ENCODE data around the gene KIF5A. TPM values are rescaled to one million over a fixed set of nuclear protein-coding genes. Genes with fewer than 3 reads are reported as not detected.

Gene KIF5A
- total and polyA plus RNA-seq, 7 donors: 0.01 to 0.21 (median 0.09) TPM; not detected in 1

DNA sequence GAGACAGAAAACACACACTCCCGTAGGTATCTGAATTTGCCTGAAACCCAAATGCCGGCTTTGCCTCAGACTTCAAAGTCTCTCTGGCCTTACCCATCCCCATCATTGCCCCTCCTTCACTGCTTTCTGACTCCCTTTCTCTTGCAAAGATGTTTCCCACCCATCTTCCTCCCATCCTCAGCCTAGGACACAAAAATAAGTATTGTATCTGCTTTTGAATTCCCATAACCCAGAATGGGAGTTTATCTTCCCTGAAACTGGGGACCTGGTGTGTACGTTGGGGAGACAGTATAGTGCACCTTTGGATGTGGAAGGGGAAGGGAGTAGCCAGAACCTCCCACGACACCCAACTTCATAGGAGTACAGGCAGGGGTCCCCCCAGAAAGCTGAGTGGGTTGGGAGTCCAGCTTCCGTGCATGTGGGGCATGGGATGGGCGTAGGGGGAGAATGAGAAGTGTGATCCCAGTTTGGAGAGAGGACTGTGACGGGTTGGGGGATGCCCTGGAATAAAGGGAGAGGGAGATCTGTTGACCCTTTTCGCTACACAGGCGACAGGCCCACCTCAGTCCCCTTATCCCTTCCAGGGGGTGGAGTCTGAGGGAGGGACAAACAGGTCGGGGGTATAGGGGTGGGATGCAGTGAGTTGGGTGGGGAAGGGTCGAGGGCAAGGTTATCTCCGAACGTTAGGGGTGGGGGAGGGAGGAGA is 488 bp upstream of the KIF5A start:
- intact Hi-C loops (cut with DNase I): loop anchor here in 1 of 2 donors (5.0 kb wide), 1 partner anchor 143 kb away; the partner anchor contains the start of gene OS9
- no peaks in the 10 kb centered on the region for H3K9me3 ChIP-seq
- peaks cover 20% of the 10 kb centered on the region for H3K4me1 ChIP-seq
- no peak for DNase-seq
- H3K36me3 ChIP-seq (ENCODE audit: insufficient read depth in 1 of 2, low read depth in 1 of 2): peaks cover 2 to 10% of the 10 kb centered on the region in 2 donors
- no peak overlapping the region for H3K27ac ChIP-seq
- TF ChIP-seq, protein P1, sequence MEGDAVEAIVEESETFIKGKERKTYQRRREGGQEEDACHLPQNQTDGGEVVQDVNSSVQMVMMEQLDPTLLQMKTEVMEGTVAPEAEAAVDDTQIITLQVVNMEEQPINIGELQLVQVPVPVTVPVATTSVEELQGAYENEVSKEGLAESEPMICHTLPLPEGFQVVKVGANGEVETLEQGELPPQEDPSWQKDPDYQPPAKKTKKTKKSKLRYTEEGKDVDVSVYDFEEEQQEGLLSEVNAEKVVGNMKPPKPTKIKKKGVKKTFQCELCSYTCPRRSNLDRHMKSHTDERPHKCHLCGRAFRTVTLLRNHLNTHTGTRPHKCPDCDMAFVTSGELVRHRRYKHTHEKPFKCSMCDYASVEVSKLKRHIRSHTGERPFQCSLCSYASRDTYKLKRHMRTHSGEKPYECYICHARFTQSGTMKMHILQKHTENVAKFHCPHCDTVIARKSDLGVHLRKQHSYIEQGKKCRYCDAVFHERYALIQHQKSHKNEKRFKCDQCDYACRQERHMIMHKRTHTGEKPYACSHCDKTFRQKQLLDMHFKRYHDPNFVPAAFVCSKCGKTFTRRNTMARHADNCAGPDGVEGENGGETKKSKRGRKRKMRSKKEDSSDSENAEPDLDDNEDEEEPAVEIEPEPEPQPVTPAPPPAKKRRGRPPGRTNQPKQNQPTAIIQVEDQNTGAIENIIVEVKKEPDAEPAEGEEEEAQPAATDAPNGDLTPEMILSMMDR (IDR thresholded peaks at IDR 0.05): no peak
- H3K27me3 ChIP-seq (ENCODE audit: insufficient read depth in 3 of 3, low read length in 2 of 3): peaks cover 0 to 29% (median 10%) of the 10 kb centered on the region in 3 donors
- WGBS, 3 donors: 37 to 55% (median 38%) methylated on average over 10 to 13 of the region's 13 CpGs
- no peak for ATAC-seq
- H3K4me3 ChIP-seq: peak overlapping the region; percentile 57

DNA sequence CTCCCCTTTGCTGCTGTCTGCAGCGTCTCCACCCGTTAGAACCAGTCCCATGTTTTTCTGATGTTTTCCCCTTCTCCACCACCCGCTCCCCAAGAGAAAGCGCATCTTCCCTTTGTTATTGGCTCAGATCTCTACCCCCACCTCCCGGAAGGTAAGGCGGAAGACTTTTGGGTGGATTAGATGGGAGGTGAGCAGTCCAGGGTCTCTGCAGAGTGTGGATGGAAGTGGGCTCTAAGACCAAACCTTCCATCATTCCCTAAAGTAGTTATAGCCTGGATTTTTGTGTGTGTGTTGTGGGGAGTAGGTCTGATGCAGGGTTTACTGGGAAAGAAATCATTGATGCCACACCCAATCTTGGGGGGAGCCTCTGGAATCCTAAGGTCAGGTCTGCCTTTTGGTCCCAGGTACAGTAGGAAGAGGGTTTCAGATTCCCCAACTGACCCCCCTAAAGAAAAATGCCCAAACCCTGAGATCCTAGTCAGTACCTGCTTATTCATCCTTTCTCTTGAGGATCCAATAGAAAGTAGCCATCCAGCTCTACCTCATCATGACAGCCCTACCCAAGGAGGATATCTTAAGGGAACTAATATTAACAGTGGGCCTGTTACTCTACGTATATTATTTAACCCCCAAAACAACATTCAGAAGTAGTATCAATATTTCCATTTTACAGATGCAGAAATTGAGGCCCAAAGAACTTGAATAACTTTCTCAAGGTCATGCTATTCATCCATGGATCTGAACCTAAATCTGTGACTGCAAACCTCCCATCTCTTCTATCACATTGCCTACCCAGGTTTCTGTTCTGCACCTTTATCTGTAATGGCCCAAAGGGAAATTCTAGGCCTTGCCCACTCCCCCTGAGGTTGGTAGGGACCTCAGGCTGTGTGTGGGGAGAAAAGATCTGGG is 1.1 kb downstream of the KIF5A start:
- Histone ChIP-seq H3K36me3 (ENCODE audit: insufficient read depth in 1 of 2, low read depth in 1 of 2) (peaks cover 0 to under 1% of the 10 kb centered on the region in 2 donors), H3K4me3 (no peak overlapping the region), H3K9me3 (no peaks in the 10 kb centered on the region), H3K4me1 (peaks cover 8% of the 10 kb centered on the region), H3K27me3 (ENCODE audit: insufficient read depth in 3 of 3, low read length in 2 of 3) (peaks cover 0 to 29% (median 10%) of the 10 kb centered on the region in 3 donors), H3K27ac (no peak overlapping the region)
- intact Hi-C loops (cut with DNase I): no loop called here
- no peak for DNase-seq
- TF ChIP-seq, protein P1 (IDR thresholded peaks at IDR 0.05): no peak
- ATAC-seq: no peak
- WGBS, 3 donors: 53 to 65% (median 61%) methylated on average over 7 of the region's 7 CpGs

DNA sequence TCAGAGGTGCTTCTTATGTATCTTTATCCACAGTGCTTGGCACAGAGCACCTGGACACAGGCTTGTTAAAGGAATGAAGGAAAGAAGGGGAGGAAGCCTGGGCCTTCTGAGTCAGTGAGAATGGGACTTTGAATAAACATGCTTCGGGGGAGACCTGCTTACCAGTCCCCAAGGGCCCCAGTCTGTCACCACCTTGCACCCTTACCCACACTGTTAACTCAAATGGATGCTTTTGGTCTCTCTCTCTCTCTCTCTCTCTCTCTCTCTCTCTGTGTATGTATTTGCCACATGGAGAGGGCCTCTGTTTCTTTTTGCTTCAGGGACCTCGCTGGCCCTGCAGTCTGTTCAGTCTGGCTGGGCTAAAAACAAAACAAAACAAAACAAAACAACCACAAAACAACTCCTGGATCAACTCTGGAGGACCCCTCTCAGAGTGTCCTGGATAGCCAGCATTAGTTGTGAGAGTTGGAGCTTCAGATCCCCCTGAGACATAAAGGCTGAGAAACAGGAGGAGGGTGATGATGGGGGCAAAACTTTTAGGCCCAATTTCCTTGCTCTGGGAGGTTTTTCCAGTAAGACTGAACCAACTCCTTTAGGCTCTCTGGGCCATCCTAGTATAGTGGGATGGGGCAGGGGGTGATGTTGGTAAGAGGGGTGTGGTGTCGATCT is 1.9 kb downstream of the KIF5A start:
- intact Hi-C loops (cut with DNase I): no loop called here

DNA sequence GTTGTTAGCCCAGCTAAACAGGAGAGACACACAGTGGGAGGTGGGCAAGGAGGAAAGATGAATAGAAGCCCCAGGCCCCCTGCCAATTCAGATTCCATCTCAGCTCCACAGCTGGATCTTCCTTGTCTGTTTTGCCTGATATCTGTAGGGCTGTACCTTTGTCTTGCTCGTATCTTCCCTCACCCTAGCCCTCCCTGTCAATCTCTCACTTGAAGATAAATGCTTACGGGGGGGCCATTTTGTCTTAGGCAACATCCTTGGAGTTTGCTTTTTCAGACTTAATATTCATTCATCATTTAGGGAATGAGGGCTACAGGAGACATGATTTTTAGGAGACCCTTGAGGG is 2.4 kb downstream of the KIF5A start:
- peaks cover 0 to 29% (median 10%) of the 10 kb centered on the region in 3 donors for H3K27me3 ChIP-seq (ENCODE audit: insufficient read depth in 3 of 3, low read length in 2 of 3)
- no peak overlapping the region for H3K27ac ChIP-seq
- TF ChIP-seq, protein P1 (IDR thresholded peaks at IDR 0.05): no peak
- H3K9me3 ChIP-seq: no peaks in the 10 kb centered on the region
- WGBS, 3 donors: 83 to 94% (median 88%) methylated on average over 2 of the region's 2 CpGs
- H3K4me1 ChIP-seq: peaks cover 3% of the 10 kb centered on the region
- no peak overlapping the region for H3K4me3 ChIP-seq
- intact Hi-C loops (cut with DNase I): no loop called here
- H3K36me3 ChIP-seq (ENCODE audit: insufficient read depth in 1 of 2, low read depth in 1 of 2): no peaks in the 10 kb centered on the region
- ATAC-seq (no peak), DNase-seq (no peak)

More for the DNA sequence above, 1.9 kb downstream of the KIF5A start:
- TF ChIP-seq, protein P1 (IDR thresholded peaks at IDR 0.05): no peak
- Histone ChIP-seq H3K4me3 (no peak overlapping the region), H3K4me1 (peaks cover 3% of the 10 kb centered on the region), H3K9me3 (no peaks in the 10 kb centered on the region), H3K27ac (no peak overlapping the region), H3K36me3 (ENCODE audit: insufficient read depth in 1 of 2, low read depth in 1 of 2) (no peaks in the 10 kb centered on the region), H3K27me3 (ENCODE audit: insufficient read depth in 3 of 3, low read length in 2 of 3) (peaks cover 0 to 29% (median 10%) of the 10 kb centered on the region in 3 donors)
- ATAC-seq: no peak
- no peak for DNase-seq
- WGBS, 3 donors: 77 to 90% (median 85%) methylated on average over 3 of the region's 3 CpGs
